SU-DHL-6 (cell line): Measurements from ENCODE around the gene ARHGEF38.

Source experiments
- EZH2phosphoT487 ChIP-seq: fragments of 200-600 bp; sonication (generic), shearing (Covaris generic); conservative IDR thresholded peaks from 2 replicates; pipeline ENCODE4 v1.6.1; 2018; ENCODE audit warnings: mild to moderate bottlenecking, antibody characterized with exemption, low read length, moderate library complexity, mixed read lengths
- TF ChIP-seq, protein P1 (sequence below): fragments of 200-600 bp; sonication (generic); IDR thresholded peaks from one replicate; pipeline ENCODE4 v1.5.1; 2017; ENCODE audit warnings: antibody characterized with exemption, mild to moderate bottlenecking, low read length, moderate library complexity; ENCODE audit not compliant: insufficient read depth, poor library complexity, severe bottlenecking

DNA sequence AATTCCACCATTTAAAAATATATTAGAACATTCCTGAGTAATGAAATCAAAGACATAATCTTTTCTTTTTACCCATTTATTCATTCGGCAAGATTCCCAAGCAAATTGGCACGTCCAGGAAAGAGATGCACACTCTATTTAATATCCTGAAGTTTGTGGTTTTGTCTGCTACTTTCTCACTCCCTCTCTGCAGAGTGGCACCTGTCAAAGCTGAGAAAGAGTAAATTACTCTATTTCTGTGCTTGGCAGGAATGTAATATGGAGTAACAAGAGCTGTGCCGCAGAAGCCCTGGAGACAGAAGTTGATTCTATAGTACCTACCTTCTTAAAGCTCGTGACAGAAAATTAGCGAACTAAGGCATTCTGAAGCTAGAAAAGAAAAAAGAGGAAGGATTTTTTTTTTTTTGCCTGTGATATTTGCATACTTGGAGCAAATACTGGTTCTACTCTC is 161.7 kb downstream of the ARHGEF38 start:
- TF ChIP-seq, protein P1, sequence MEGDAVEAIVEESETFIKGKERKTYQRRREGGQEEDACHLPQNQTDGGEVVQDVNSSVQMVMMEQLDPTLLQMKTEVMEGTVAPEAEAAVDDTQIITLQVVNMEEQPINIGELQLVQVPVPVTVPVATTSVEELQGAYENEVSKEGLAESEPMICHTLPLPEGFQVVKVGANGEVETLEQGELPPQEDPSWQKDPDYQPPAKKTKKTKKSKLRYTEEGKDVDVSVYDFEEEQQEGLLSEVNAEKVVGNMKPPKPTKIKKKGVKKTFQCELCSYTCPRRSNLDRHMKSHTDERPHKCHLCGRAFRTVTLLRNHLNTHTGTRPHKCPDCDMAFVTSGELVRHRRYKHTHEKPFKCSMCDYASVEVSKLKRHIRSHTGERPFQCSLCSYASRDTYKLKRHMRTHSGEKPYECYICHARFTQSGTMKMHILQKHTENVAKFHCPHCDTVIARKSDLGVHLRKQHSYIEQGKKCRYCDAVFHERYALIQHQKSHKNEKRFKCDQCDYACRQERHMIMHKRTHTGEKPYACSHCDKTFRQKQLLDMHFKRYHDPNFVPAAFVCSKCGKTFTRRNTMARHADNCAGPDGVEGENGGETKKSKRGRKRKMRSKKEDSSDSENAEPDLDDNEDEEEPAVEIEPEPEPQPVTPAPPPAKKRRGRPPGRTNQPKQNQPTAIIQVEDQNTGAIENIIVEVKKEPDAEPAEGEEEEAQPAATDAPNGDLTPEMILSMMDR, result no peak
- no peak for TF ChIP-seq EZH2phosphoT487
